DND-41 (cell line): ENCODE measurements around the gene HDAC7.

Experiments used
- ATAC-seq: fragments of 200-7000 bp; cut with Tn5 transposase; 3 replicates; pipeline ENCODE4 v1.9.1; 2021; ENCODE audit warnings: low read depth; ENCODE audit not compliant: insufficient read depth
- DNase-seq: peaks from one replicate; pipeline ENCODE4 v3.0.0-alpha.2; 2020
- H2AFZ ChIP-seq: 2 replicates; pipeline ENCODE4 v1.6.0; 2012; ENCODE audit warnings: low read depth, low read length
- H3K27ac ChIP-seq: 2 replicates; pipeline ENCODE4 v1.5.1; 2012; ENCODE audit warnings: low read length, inconsistent platforms
- H3K27me3 ChIP-seq: fragments of 200-600 bp; sonication (generic); 2 replicates; pipeline ENCODE4 v1.6.0; 2012; ENCODE audit warnings: low read length, mild to moderate bottlenecking, inconsistent platforms; ENCODE audit not compliant: insufficient read depth, poor library complexity
- H3K36me3 ChIP-seq: 2 replicates; pipeline ENCODE4 v1.5.1; 2012; ENCODE audit warnings: low read length, inconsistent platforms; ENCODE audit not compliant: insufficient read depth
- H3K4me1 ChIP-seq: 2 replicates; pipeline ENCODE4 v1.5.1; 2012; ENCODE audit warnings: mild to moderate bottlenecking, low read length; ENCODE audit not compliant: insufficient read depth
- H3K4me2 ChIP-seq: 2 replicates; pipeline ENCODE4 v1.6.0; 2012; ENCODE audit warnings: mild to moderate bottlenecking, moderate library complexity, low read length, inconsistent platforms; ENCODE audit not compliant: insufficient read depth
- H3K4me3 ChIP-seq, 2 experiments: fragments of 200-600 bp in 1 of 2; shearing (Covaris generic) in 1 of 2; 2 replicates each; pipeline ENCODE4 v1.5.1; 2012 to 2016; ENCODE audit warnings: inconsistent platforms in 2 of 2, low read length in 2 of 2, mild to moderate bottlenecking in 2 of 2, low read depth in 1 of 2, moderate library complexity in 1 of 2
- H3K79me2 ChIP-seq: 2 replicates; pipeline ENCODE4 v1.6.0; 2012; ENCODE audit warnings: low read length, inconsistent platforms; ENCODE audit not compliant: insufficient read depth
- H3K9ac ChIP-seq: 2 replicates; pipeline ENCODE4 v1.6.0; 2012; ENCODE audit warnings: low read depth, mild to moderate bottlenecking, inconsistent platforms, low read length, moderate library complexity
- H3K9me3 ChIP-seq: 2 replicates; pipeline ENCODE4 v1.5.1; 2012; ENCODE audit warnings: low read length, moderate library complexity, mild to moderate bottlenecking, inconsistent platforms; ENCODE audit not compliant: insufficient read depth, severe bottlenecking
- H4K20me1 ChIP-seq: 2 replicates; pipeline ENCODE4 v1.6.0; 2012; ENCODE audit warnings: low read length; ENCODE audit not compliant: insufficient read depth
- EZH2 ChIP-seq: IDR thresholded peaks from 3 replicates; pipeline ENCODE4 v1.6.1; 2012; ENCODE audit warnings: borderline replicate concordance, low read depth, mild to moderate bottlenecking, moderate library complexity, low read length, inconsistent platforms; ENCODE audit not compliant: severe bottlenecking
- TF ChIP-seq, protein P1 (sequence below): IDR thresholded peaks from 2 replicates; pipeline ENCODE4 v1.5.1; 2012; ENCODE audit warnings: borderline replicate concordance, low read length, moderate library complexity, mild to moderate bottlenecking; ENCODE audit not compliant: poor library complexity, severe bottlenecking; ENCODE audit errors: extremely low read depth

The HDAC7 gene

GRCh38 chr12:47798382-47798948 is 21.2 kb downstream of the HDAC7 start:
- Histone ChIP-seq H3K4me3 (no peak overlapping the region), H2AFZ (no peak overlapping the region), H3K9ac (no peak overlapping the region), H3K9me3 (no peaks in the 10 kb centered on the region), H3K4me1 (no peaks in the 10 kb centered on the region), H3K27me3 (no peaks in the 10 kb centered on the region), H3K79me2 (no peaks in the 10 kb centered on the region), H4K20me1 (peaks cover 16% of the 10 kb centered on the region), H3K36me3 (no peaks in the 10 kb centered on the region), H3K4me2 (no peak overlapping the region), H3K27ac (no peak overlapping the region)
- TF ChIP-seq EZH2: no peak
- TF ChIP-seq, protein P1, sequence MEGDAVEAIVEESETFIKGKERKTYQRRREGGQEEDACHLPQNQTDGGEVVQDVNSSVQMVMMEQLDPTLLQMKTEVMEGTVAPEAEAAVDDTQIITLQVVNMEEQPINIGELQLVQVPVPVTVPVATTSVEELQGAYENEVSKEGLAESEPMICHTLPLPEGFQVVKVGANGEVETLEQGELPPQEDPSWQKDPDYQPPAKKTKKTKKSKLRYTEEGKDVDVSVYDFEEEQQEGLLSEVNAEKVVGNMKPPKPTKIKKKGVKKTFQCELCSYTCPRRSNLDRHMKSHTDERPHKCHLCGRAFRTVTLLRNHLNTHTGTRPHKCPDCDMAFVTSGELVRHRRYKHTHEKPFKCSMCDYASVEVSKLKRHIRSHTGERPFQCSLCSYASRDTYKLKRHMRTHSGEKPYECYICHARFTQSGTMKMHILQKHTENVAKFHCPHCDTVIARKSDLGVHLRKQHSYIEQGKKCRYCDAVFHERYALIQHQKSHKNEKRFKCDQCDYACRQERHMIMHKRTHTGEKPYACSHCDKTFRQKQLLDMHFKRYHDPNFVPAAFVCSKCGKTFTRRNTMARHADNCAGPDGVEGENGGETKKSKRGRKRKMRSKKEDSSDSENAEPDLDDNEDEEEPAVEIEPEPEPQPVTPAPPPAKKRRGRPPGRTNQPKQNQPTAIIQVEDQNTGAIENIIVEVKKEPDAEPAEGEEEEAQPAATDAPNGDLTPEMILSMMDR: no peak
- no peak for DNase-seq
- no peak for ATAC-seq

DNA sequence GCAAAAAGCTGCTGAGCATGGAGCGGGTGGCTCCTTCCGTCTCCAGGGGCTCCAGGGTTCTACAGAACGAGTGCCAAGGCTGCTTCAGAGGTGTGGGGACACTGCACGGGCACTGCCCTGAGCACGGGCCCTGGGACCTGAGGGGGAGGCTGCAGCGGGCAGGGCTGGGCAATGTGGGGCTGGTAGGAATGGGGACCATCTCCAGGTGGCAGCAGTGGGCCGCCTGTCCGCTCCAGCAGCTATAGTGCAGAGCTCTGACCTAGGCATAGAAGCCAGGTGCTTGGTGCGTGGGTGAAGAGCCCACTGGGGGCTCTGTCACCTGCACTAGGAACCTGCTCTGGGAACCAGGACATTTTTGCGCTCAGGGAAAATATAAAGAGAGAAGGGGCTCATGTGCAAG is 22.3 kb downstream of the HDAC7 start:
- H3K27me3 ChIP-seq: no peaks in the 10 kb centered on the region
- H3K79me2 ChIP-seq: no peaks in the 10 kb centered on the region
- DNase-seq: peak; percentile 45
- ATAC-seq: peak; percentile 81
- no peak overlapping the region for H3K4me2 ChIP-seq
- H4K20me1 ChIP-seq: peaks cover 11% of the 10 kb centered on the region; the same call in 1 of the 2 replicates
- H3K36me3 ChIP-seq: no peaks in the 10 kb centered on the region
- no peak for TF ChIP-seq EZH2
- TF ChIP-seq, protein P1: peak; percentile 64
- no peak overlapping the region for H3K27ac ChIP-seq
- H3K4me3 ChIP-seq: no peak overlapping the region
- H3K9me3 ChIP-seq: no peaks in the 10 kb centered on the region
- H2AFZ ChIP-seq: no peak overlapping the region
- H3K4me1 ChIP-seq: no peaks in the 10 kb centered on the region
- H3K9ac ChIP-seq: no peak overlapping the region

DNA sequence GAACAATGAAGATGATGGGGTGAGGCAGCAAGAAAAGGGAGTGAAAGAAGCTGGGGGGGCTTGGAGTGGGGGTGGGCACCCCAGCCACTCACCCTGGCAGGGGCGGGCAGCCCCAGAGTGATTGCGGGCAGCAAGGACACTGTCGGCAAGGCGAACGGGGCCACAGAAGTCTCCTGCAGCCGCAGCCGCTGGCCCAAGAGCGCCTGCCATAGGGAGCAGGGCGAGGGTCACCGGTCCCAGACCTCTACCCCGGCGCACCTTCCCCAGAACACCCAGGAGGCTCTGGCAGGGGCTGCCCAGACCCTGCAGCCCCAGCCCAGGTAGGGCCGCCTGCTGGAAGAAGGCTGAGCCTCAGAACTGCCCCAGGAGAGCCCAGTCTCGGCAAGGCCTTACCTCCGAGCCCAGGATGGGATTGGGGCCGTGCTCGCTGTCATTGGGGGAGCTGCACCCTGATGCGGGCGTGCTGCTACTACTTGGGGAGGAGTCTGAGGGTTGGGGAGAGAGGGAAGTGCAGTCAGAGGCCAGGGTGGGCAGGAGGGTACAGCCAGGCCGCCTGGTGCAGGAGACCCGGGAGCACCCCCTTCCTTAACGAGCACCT is 23.8 kb downstream of the HDAC7 start:
- Histone ChIP-seq H3K36me3 (no peaks in the 10 kb centered on the region), H3K4me2 (no peak overlapping the region), H3K79me2 (no peaks in the 10 kb centered on the region), H3K4me3 (no peak overlapping the region), H3K9ac (no peak overlapping the region), H2AFZ (no peak overlapping the region), H3K27ac (no peak overlapping the region), H3K4me1 (no peaks in the 10 kb centered on the region), H3K27me3 (no peaks in the 10 kb centered on the region), H4K20me1 (no peaks in the 10 kb centered on the region), H3K9me3 (no peaks in the 10 kb centered on the region)
- ATAC-seq: no peak
- TF ChIP-seq EZH2: no peak
- TF ChIP-seq, protein P1: no peak
- no peak for DNase-seq
